SH-SY5Y (cell line): ENCODE data around the gene TM2D3.

ENCODE experiments used
- GATA2 ChIP-seq: IDR thresholded peaks from 2 replicates; pipeline ENCODE4 v1.6.1; 2011; ENCODE audit warnings: mild to moderate bottlenecking, low read depth, low read length
- GATA3 ChIP-seq: IDR thresholded peaks from 2 replicates; pipeline ENCODE4 v1.6.1; 2011; ENCODE audit warnings: low read depth, mild to moderate bottlenecking, low read length, moderate library complexity

DNA sequence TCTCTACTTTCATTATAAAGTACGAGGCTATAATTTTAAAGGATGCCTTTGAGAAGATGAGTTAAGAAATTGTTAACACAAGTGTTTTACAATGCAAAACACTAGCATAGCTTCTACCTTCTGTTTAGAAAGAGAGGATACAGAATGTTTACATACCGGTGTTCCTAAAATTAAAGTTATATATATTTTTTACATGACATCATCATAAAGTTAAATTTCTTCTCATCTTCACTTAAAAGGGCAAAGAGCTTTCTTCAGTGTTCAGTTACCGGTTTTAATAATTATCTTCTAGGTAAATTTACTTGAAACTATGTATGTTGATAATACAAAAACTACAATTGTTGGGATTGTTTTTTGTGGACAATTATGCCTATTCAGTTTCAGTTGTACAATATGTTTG lies 32.7 kb upstream of the TM2D3 start:
- TF ChIP-seq GATA2 (no peak), GATA3 (no peak)
